Cardiac septum (tissue), 1 donor: ENCODE results near the gene BCAS3. TPM values are rescaled to one million over a fixed set of nuclear protein-coding genes. Genes with fewer than 3 reads are reported as not detected.
"Not testable (repeated sequence)": the region's sequence is repeated elsewhere in the genome, so short reads cannot be mapped to it uniquely, and the experiment has no call there.

Experiments
- DNase-seq: peaks from one replicate; pipeline ENCODE4 v3.0.0-alpha.2; 2020; ENCODE audit warnings: low spot score
- intact Hi-C: fragments of 100-400 bp; cut with DNase I; formaldehyde crosslinking; loops from one replicate; pipeline ENCODE4 v1.14.0; 2022
- total RNA-seq: library from RNA; stranded (reverse); fragmentation: NEBNext Ultra II Directional; extraction: Animal tissue kit (Norgen Biotek cat#: 25700); gene quantifications from one replicate; pipeline ENCODE4 v1.2.1, GENCODE V29; 2021
- donor health status: DM: no; HTN: no; CAD: no.

Gene BCAS3
- total RNA-seq, 1 donor from 2014 or later: 14.8 TPM

DNA sequence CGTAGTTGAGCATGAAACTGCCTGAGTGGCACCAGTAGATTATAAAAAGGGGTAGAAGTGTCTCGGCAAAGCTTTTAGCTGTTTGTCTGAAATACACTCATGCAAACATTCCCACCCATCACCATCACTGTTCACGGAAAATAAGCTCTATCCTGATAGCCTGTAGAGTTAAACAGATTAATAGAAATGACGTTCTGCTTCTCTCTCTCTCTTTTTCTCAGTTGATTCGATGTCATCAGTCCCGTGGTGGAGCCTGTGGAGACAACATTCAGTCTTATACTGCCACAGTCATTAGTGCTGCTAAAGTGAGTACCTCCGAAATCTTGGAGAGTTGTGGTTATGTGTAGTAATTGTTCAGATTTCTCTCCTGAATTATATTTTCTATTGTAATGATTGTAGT, 224.7 kb downstream of the BCAS3 start:
- no peak for DNase-seq
- intact Hi-C loops: no loop called here

GRCh38 chr17:60904582-60904981, 226.9 kb downstream of the BCAS3 start:
- DNase-seq: no peak
- intact Hi-C loops: no loop called here

- intact Hi-C loops: no loop called here
- no peak for DNase-seq
These were observed 228.1 kb downstream of the BCAS3 start for GRCh38 chr17:60905709-60906108.

GRCh38 chr17:60908324-60908723, 230.7 kb downstream of the BCAS3 start:
- intact Hi-C loops: no loop called here
- no peak for DNase-seq

- DNase-seq: no peak
- intact Hi-C loops: no loop called here
These were observed 231.8 kb downstream of the BCAS3 start for GRCh38 chr17:60909405-60909804.

GRCh38 chr17:60910415-60910814, 232.8 kb downstream of the BCAS3 start:
- intact Hi-C loops: no loop called here
- no peak for DNase-seq

DNA sequence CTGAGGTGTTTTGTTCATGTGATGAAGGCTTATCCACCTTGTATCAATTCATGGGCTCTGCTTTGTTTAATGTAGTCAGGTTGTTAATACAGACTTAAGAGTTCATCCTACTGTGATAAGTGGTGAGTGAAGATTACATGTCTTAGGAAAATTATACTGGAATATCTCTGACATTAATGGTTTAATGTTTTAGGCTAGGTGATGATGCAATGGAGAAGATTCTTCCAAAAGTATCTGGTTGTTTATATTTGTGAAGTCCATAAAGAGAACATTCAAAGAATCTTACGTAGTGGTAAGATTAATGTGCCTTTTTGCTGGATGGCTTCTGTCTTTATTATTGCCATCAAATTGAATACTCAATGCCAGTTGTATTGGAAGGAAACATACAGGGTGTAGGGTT, 236.4 kb downstream of the BCAS3 start:
- DNase-seq: no peak
- intact Hi-C loops: no loop called here

DNA sequence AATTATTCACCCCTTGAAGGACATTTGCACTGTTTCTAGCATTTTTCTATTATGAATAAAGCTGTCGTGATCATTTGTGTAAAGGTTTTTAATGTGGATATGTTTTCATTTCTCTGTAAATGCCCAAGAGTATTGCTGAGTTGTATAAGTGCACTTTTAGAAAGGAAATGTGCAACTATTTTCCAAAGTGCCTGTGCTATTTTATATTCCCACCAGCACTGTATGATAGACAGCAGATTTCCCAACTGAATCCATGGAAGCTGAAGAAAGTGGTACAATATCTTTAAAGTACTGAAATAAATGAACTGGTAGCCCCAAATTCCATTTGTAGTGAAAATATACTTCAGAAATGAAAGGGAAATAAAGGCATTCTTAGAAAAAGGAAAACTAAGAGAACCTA, 238.4 kb downstream of the BCAS3 start:
- intact Hi-C loops: no loop called here
- no peak for DNase-seq

DNA sequence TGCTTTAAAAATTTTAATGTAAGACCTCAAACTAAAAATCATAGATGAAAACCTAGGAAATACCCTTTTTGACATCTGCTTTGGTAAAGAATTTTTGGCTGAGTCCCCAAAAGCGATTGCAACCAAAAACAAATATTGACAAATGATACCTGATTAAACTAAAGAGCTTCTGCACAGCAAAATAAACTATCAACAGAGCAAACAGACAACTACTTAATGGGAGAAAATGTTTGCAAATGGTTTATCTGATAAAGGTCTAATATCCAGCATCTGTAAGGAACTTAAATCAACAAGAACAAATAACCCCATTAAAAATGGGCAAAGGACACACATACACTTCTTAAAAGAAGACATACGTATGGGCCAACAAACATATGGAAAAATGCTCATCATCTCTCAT, 242.5 kb downstream of the BCAS3 start:
- intact Hi-C loops: no loop called here
- no peak for DNase-seq

- no peak for DNase-seq
- intact Hi-C loops: no loop called here
These were observed 245.3 kb downstream of the BCAS3 start for GRCh38 chr17:60923000-60923399.

GRCh38 chr17:60926466-60927183, 249.0 kb downstream of the BCAS3 start:
- intact Hi-C loops: no loop called here
- no peak for DNase-seq

- intact Hi-C loops: no loop called here
- no peak for DNase-seq
These were observed 256.1 kb downstream of the BCAS3 start for GRCh38 chr17:60933739-60934138.

DNA sequence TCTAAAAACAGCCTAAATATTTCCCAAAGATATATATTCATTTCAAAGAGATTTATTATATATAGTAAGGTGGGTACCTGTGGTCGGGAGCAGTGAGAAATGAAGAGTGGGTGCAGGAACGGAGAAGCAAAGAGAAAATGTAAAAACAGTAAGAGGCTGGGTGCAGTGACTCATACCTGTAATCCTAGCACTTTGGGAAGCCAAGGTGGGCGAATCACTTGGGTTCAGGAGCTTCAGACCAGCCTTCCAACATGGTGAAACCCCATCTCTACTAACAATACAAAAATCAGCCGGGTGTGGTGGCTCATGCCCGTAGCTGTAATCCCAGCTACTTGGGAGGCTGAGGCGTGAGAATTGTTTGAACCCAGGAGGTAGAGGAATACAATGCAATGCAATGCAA, 257.1 kb downstream of the BCAS3 start:
- intact Hi-C loops: no loop called here
- no peak for DNase-seq

DNA sequence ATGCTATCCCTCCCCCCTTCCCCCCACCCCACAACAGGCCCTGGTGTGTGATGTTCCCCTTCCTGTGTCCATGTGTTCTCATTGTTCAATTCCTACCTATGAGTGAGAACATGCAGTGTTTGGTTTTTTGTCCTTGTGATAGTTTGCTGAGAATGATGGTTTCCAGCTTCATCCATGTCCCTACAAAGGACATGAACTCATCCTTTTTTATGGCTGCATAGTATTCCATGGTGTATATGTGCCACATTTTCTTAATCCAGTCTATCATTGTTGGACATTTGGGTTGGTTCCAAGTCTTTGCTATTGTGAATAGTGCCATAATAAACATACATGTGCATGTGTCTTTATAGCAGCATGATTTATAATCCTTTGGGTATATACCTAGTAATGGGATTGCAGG, 258.3 kb downstream of the BCAS3 start:
- intact Hi-C loops: not testable (repeated sequence)

GRCh38 chr17:60939318-60939717, 261.7 kb downstream of the BCAS3 start:
- intact Hi-C loops: no loop called here

More for the DNA sequence above, 258.3 kb downstream of the BCAS3 start:
- DNase-seq: not testable (repeated sequence)

DNA sequence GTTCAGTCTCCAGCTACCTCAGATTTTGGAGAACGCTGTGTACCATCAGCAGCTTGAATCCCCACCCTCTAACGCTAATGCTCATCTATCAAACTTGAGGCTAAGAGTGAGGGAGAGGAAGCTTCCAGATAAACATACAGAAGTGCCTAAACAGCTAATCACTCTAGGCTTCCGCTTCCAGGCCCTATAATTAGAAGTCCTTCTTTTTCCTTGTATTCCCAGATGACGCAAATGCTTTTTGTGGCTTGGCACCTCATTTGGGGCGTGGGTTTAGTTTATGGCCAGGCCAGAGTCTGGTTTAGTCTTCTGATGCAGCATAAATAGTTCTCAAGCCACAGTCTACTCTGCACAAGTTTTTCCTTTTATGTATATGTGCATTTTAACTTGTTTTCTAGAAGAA, 263.4 kb downstream of the BCAS3 start:
- intact Hi-C loops: no loop called here
- peak; percentile 80 for DNase-seq

More at GRCh38 chr17:60939318-60939717, 261.7 kb downstream of the BCAS3 start:
- DNase-seq: no peak

DNA sequence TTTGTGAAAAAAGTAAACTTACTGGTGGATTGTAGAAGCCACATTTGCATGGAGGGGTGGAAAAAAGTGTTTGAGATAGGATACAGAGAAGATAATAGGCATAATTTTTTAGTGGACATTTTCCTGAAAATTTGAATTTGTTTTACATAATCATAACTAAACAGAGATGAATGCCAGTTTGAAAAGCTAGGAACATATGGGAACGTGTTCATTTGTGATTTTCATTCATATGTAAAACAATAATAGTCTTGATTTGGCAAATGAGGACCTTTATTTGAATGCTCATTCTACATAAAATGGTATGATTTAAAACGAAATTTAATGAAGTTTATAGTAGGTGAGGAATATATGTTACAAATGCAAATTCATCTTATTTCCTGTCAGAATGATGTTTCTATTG, 263.9 kb downstream of the BCAS3 start:
- DNase-seq: no peak

DNA sequence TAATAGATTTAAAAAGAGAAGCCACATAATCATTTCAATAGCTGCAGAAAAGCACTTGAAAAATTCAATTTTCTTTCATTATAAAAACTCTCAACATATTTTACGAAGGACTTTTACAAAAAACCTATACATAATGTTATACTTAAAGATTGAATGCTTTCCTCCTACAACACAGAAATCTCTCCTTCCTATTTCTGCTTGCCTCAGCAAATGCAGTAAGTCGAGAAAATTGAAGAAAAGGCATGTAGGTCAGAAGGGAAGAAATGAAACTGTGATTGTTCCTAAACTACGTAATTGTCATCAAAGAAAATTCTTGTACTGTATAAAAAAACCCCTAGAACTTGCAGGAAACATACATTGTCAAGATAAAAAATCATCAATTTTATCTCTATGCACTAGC, 267.1 kb downstream of the BCAS3 start:
- no peak for DNase-seq
- intact Hi-C loops: no loop called here

More for the DNA sequence above, 263.9 kb downstream of the BCAS3 start:
- intact Hi-C loops: no loop called here

GRCh38 chr17:60947100-60947499, 269.4 kb downstream of the BCAS3 start:
- DNase-seq: no peak
- intact Hi-C loops: no loop called here

DNA sequence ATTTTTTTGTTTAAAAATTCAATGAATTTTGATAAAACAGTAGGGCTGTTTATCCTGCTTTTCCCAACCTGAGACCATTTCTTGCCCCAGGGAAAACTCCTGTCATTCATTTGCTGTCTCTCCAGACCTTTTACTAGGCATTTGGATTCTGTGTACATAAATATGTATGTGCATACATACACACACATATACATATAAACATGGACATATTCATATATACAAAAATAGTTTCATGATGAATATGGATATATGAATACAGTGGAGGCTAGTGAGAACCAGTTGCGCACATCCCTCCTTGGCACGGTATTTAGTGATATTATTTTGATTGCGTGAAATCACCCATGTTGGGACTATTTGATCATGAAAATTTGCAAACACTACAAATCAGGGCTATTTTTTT, 269.9 kb downstream of the BCAS3 start:
- no peak for DNase-seq
- intact Hi-C loops: no loop called here

DNA sequence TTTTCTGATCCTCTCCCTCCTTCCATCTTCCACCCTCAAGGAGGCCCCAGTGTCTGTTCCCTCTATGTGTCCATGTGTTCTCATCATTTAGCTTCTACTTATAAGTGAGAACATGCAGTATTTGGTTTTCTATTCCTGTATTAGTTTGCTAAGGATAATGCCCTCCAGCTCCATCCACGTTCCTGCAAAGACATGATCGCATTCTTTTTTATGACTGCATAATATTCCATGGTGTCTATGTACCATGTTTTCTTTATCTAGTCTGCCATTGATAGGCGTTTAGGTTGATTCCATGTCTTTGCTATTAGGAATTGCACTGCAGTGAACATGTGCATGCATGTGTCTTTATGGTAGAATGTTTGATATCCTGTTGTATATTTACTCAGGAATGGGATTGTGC, 275.1 kb downstream of the BCAS3 start:
- no peak for DNase-seq
- intact Hi-C loops: no loop called here

GRCh38 chr17:60959011-60959410, 281.4 kb downstream of the BCAS3 start:
- intact Hi-C loops: no loop called here
- DNase-seq: no peak
